ENCODE measurements around the gene GRAMD1B.
"Not testable (repeated sequence)": the region's sequence is repeated elsewhere in the genome, so short reads cannot be mapped to it uniquely, and the experiment has no call there.

GRAMD1B gene

DNA sequence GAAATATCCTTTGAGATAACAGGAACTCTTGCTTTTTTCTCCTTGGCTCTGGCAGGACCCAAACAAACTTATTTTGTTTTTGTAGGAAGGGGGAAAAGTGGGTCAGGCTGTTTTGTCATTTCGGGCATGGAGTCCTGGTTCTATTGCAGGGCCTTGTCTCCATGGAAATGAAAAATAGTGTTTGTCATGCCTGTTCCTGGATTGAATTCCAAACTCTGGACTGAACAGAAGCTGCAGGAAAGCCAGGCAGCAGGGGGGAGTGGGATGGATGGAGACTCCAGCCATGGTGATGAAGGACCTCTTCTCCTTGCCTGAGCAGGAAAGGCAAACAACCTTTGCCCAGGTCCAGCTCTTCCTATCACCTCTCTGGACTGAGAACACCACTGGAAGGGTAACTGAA is 137.4 kb downstream of the GRAMD1B start:
- no peak overlapping the region for H3K23ac ChIP-seq (ENCODE audit: low read length)
- H3K79me2 ChIP-seq (ENCODE audit: control insufficient read depth, insufficient read depth, low read length), result no peaks in the 10 kb centered on the region
- DNase-seq, result no peak
- no peak overlapping the region for H4K8ac ChIP-seq (ENCODE audit: low read depth, low read length)
- no peak overlapping the region for H2AK5ac ChIP-seq (ENCODE audit: low read length)
- H3K9ac ChIP-seq (ENCODE audit: low read length), result no peak overlapping the region
- H3K4me3 ChIP-seq (ENCODE audit: low read length), result no peak overlapping the region
- H3K4me1 ChIP-seq (ENCODE audit: control insufficient read depth, low read depth, low read length), result no peaks in the 10 kb centered on the region
- no peak overlapping the region for H3K27ac ChIP-seq (ENCODE audit: low read depth, low read length)
- H3K36me3 ChIP-seq (ENCODE audit: control insufficient read depth, insufficient read depth, low read length), result no peaks in the 10 kb centered on the region
- H2BK5ac ChIP-seq (ENCODE audit: low read length), result no peak overlapping the region
- H2BK120ac ChIP-seq (ENCODE audit: low read depth, low read length), result no peak overlapping the region
- H3K4ac ChIP-seq (ENCODE audit: low read depth, low read length), result no peak overlapping the region
- H3K79me1 ChIP-seq (ENCODE audit: low read length), result peaks cover 5% of the 10 kb centered on the region
- no peak overlapping the region for H4K5ac ChIP-seq (ENCODE audit: low read length)
- no peaks in the 10 kb centered on the region for H3K27me3 ChIP-seq (ENCODE audit: insufficient read depth, low read length, poor library complexity)
- H3K18ac ChIP-seq (ENCODE audit: low read length), result no peak overlapping the region
- no peak overlapping the region for H3K4me2 ChIP-seq (ENCODE audit: low read length)
- no CpG with 5 or more reads among the region's 1 CpG for WGBS (ENCODE audit: extremely low coverage, insufficient coverage, low lambda C conversion rate)
- H2BK15ac ChIP-seq (replicated peaks; ENCODE audit: low read depth), result no peak overlapping the region
- H3K56ac ChIP-seq (ENCODE audit: low read length), result no peak overlapping the region

DNA sequence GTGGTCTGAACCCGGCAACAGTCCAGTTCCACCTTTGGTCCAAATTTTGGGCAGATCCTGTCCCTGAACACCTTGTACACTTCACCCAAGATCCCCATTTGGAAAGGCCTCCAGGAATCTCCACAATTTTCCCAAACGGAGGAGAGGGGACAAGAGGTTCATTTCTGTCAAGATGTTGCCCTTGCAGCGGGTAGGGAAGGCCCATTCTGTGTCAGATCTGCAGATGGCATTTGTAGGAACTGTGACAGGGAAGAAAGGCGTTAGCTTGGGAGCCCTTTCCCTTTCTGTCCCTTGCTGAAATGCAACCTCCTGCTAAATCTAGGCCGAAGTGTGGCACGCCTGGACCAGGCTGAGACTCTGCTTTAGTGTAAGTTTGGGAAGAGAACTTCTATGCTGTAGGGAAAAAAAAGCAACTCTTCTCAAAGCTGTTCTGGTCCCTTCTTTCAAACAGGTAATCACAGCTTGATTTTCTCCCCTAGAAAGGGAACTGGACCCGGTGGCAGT is 138.3 kb downstream of the GRAMD1B start:
- no peak for DNase-seq
- Histone ChIP-seq H3K4me3 (ENCODE audit: low read length) (no peak overlapping the region), H4K5ac (ENCODE audit: low read length) (no peak overlapping the region), H2BK15ac (replicated peaks; ENCODE audit: low read depth) (no peak overlapping the region), H3K79me2 (ENCODE audit: control insufficient read depth, insufficient read depth, low read length) (no peaks in the 10 kb centered on the region), H3K9ac (ENCODE audit: low read length) (no peak overlapping the region), H3K79me1 (ENCODE audit: low read length) (peaks cover 5% of the 10 kb centered on the region), H2BK120ac (ENCODE audit: low read depth, low read length) (no peak overlapping the region), H3K27ac (ENCODE audit: low read depth, low read length) (no peak overlapping the region), H3K27me3 (ENCODE audit: insufficient read depth, low read length, poor library complexity) (no peaks in the 10 kb centered on the region), H3K4me2 (ENCODE audit: low read length) (no peak overlapping the region), H4K8ac (ENCODE audit: low read depth, low read length) (no peak overlapping the region), H3K36me3 (ENCODE audit: control insufficient read depth, insufficient read depth, low read length) (no peaks in the 10 kb centered on the region), H2AK5ac (ENCODE audit: low read length) (no peak overlapping the region), H3K4ac (ENCODE audit: low read depth, low read length) (no peak overlapping the region), H3K18ac (ENCODE audit: low read length) (no peak overlapping the region), H3K56ac (ENCODE audit: low read length) (no peak overlapping the region), H3K23ac (ENCODE audit: low read length) (no peak overlapping the region), H3K4me1 (ENCODE audit: control insufficient read depth, low read depth, low read length) (no peaks in the 10 kb centered on the region), H2BK5ac (ENCODE audit: low read length) (no peak overlapping the region)
- WGBS (ENCODE audit: extremely low coverage, insufficient coverage, low lambda C conversion rate), result no CpG with 5 or more reads among the region's 7 CpGs

DNA sequence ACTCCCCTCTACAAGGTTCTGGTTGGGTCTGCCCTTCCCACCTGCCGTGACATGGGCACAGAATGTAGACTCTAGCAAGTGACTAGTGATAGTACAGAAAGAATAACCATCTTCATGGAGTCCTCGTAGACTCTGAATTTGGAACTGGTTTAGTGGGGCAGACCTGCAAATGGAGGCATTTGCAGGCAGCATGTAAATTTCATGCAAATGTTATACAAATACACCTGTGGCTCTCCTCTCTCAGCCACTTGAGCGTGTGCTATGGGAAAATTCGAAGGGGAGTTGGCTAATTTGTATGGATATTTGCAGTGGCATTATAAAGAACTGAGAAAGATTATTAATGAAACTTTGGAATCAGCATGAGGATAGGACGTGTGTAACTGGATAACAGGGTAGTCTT is 139.3 kb downstream of the GRAMD1B start:
- no peak overlapping the region for H4K8ac ChIP-seq (ENCODE audit: low read depth, low read length)
- no peaks in the 10 kb centered on the region for H3K4me1 ChIP-seq (ENCODE audit: control insufficient read depth, low read depth, low read length)
- no peak overlapping the region for H3K56ac ChIP-seq (ENCODE audit: low read length)
- no peak overlapping the region for H3K4me2 ChIP-seq (ENCODE audit: low read length)
- no peak overlapping the region for H3K9ac ChIP-seq (ENCODE audit: low read length)
- no peaks in the 10 kb centered on the region for H3K79me2 ChIP-seq (ENCODE audit: control insufficient read depth, insufficient read depth, low read length)
- H3K79me1 ChIP-seq (ENCODE audit: low read length), result peaks cover 3% of the 10 kb centered on the region
- no peak overlapping the region for H3K18ac ChIP-seq (ENCODE audit: low read length)
- no peak overlapping the region for H3K4ac ChIP-seq (ENCODE audit: low read depth, low read length)
- H3K4me3 ChIP-seq (ENCODE audit: low read length), result no peak overlapping the region
- H3K27me3 ChIP-seq (ENCODE audit: insufficient read depth, low read length, poor library complexity), result no peaks in the 10 kb centered on the region
- H3K27ac ChIP-seq (ENCODE audit: low read depth, low read length), result no peak overlapping the region
- no CpG with 5 or more reads among the region's 5 CpGs for WGBS (ENCODE audit: extremely low coverage, insufficient coverage, low lambda C conversion rate)
- no peak overlapping the region for H3K23ac ChIP-seq (ENCODE audit: low read length)
- H2BK120ac ChIP-seq (ENCODE audit: low read depth, low read length), result no peak overlapping the region
- H3K36me3 ChIP-seq (ENCODE audit: control insufficient read depth, insufficient read depth, low read length), result no peaks in the 10 kb centered on the region
- H2AK5ac ChIP-seq (ENCODE audit: low read length), result no peak overlapping the region
- H2BK5ac ChIP-seq (ENCODE audit: low read length), result no peak overlapping the region
- no peak for DNase-seq
- H4K5ac ChIP-seq (ENCODE audit: low read length), result no peak overlapping the region
- H2BK15ac ChIP-seq (replicated peaks; ENCODE audit: low read depth), result no peak overlapping the region

DNA sequence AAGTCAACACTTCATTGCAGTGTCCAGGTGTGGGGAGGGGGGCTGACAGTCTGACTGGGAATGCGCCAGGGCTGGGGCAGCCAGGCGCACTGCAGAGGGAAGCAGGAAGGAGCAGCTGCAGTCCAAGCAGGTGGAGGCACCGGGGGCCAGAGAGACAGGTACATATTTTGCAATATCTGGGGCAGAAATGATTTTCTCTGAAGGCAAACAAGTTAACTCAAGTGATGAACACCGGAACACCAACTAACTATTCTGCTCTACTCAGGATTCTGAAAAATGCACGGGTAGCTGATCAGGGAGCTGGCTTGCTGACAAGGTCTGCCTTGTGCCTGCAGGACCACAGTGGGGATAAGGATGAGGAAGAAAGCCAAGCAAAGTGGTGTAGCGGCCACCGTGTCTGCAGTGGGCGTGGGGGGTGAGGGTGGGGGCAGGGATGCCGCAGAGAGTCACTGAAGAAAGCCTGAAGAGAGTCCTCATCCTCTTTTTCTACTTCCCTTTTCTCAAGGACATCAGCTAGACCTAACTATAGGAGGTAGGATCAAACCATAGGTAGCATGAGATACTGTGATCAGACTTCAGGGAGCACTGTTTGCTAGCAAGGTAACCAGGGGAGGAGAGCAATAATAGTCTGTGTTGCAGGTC is 141.0 kb downstream of the GRAMD1B start:
- Histone ChIP-seq H3K4ac (ENCODE audit: low read depth, low read length) (no peak overlapping the region), H2BK120ac (ENCODE audit: low read depth, low read length) (no peak overlapping the region), H3K79me2 (ENCODE audit: control insufficient read depth, insufficient read depth, low read length) (no peaks in the 10 kb centered on the region), H3K9ac (ENCODE audit: low read length) (no peak overlapping the region), H3K36me3 (ENCODE audit: control insufficient read depth, insufficient read depth, low read length) (no peaks in the 10 kb centered on the region), H2AK5ac (ENCODE audit: low read length) (no peak overlapping the region), H3K79me1 (ENCODE audit: low read length) (peaks cover 2% of the 10 kb centered on the region), H3K4me3 (ENCODE audit: low read length) (no peak overlapping the region), H3K56ac (ENCODE audit: low read length) (no peak overlapping the region), H4K5ac (ENCODE audit: low read length) (no peak overlapping the region), H3K4me2 (ENCODE audit: low read length) (no peak overlapping the region), H2BK15ac (replicated peaks; ENCODE audit: low read depth) (no peak overlapping the region), H3K4me1 (ENCODE audit: control insufficient read depth, low read depth, low read length) (no peaks in the 10 kb centered on the region), H4K8ac (ENCODE audit: low read depth, low read length) (no peak overlapping the region), H3K27me3 (ENCODE audit: insufficient read depth, low read length, poor library complexity) (no peaks in the 10 kb centered on the region), H3K18ac (ENCODE audit: low read length) (no peak overlapping the region), H2BK5ac (ENCODE audit: low read length) (no peak overlapping the region), H3K27ac (ENCODE audit: low read depth, low read length) (no peak overlapping the region), H3K23ac (ENCODE audit: low read length) (no peak overlapping the region)
- no peak for DNase-seq
- no CpG with 5 or more reads among the region's 9 CpGs for WGBS (ENCODE audit: extremely low coverage, insufficient coverage, low lambda C conversion rate)

DNA sequence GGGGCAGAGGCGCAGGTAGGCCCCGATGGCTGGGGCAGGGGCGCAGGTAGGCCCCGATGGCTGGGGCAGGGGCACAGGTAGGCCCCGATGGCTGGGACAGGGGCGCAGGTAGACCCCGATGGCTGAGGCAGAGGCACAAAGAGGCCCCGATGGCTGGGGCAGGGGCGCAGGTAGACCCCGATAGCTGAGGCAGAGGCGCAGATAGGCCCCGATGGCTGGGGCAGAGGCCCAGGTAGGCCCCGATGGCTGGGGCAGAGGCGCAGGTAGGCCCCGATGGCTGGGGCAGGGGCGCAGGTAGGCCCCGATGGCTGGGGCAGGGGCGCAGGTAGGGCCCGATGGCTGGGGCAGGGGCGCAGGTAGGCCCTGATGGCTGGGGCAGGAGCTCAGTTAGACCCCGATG is 142.7 kb downstream of the GRAMD1B start:
- not testable (repeated sequence) for H3K4me1 ChIP-seq (ENCODE audit: control insufficient read depth, low read depth, low read length); H3K23ac ChIP-seq (ENCODE audit: low read length); H3K4me2 ChIP-seq (ENCODE audit: low read length); H3K18ac ChIP-seq (ENCODE audit: low read length); H4K8ac ChIP-seq (ENCODE audit: low read depth, low read length); H3K79me1 ChIP-seq (ENCODE audit: low read length); H2BK120ac ChIP-seq (ENCODE audit: low read depth, low read length); H3K36me3 ChIP-seq (ENCODE audit: control insufficient read depth, insufficient read depth, low read length); DNase-seq; H4K5ac ChIP-seq (ENCODE audit: low read length); H2BK15ac ChIP-seq (replicated peaks; ENCODE audit: low read depth); H3K4me3 ChIP-seq (ENCODE audit: low read length); H2BK5ac ChIP-seq (ENCODE audit: low read length); H3K27ac ChIP-seq (ENCODE audit: low read depth, low read length); H2AK5ac ChIP-seq (ENCODE audit: low read length); H3K56ac ChIP-seq (ENCODE audit: low read length); H3K9ac ChIP-seq (ENCODE audit: low read length); H3K79me2 ChIP-seq (ENCODE audit: control insufficient read depth, insufficient read depth, low read length); H3K27me3 ChIP-seq (ENCODE audit: insufficient read depth, low read length, poor library complexity); H3K4ac ChIP-seq (ENCODE audit: low read depth, low read length)
- WGBS (ENCODE audit: extremely low coverage, insufficient coverage, low lambda C conversion rate), result no CpG with 5 or more reads among the region's 21 CpGs

DNA sequence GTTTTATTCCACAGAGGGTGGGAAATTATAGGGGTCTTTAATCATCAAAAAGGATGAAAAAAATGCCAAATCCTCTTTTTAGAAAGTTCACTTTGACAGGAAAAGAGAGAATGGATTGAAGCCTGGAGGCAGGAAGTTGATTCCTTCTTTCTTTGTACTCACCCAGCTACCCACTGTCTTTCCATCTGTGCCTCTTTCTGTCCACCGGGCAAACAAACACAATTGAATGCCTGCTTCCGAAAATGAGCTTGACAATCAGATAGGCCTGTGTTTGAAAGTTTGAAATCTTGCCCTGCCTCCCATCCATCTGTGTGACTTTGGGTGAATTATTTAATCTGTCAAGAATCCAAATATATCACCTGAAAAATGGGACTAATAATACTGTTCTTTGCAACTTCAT is 143.2 kb downstream of the GRAMD1B start:
- Histone ChIP-seq H3K79me1 (ENCODE audit: low read length) (peaks cover 2% of the 10 kb centered on the region), H3K4me1 (ENCODE audit: control insufficient read depth, low read depth, low read length) (no peaks in the 10 kb centered on the region), H3K4ac (ENCODE audit: low read depth, low read length) (no peak overlapping the region), H3K23ac (ENCODE audit: low read length) (no peak overlapping the region), H2AK5ac (ENCODE audit: low read length) (no peak overlapping the region), H4K5ac (ENCODE audit: low read length) (no peak overlapping the region), H2BK120ac (ENCODE audit: low read depth, low read length) (no peak overlapping the region), H3K79me2 (ENCODE audit: control insufficient read depth, insufficient read depth, low read length) (no peaks in the 10 kb centered on the region), H4K8ac (ENCODE audit: low read depth, low read length) (no peak overlapping the region), H3K18ac (ENCODE audit: low read length) (no peak overlapping the region), H3K56ac (ENCODE audit: low read length) (no peak overlapping the region), H3K4me3 (ENCODE audit: low read length) (no peak overlapping the region), H3K36me3 (ENCODE audit: control insufficient read depth, insufficient read depth, low read length) (no peaks in the 10 kb centered on the region), H2BK5ac (ENCODE audit: low read length) (no peak overlapping the region), H3K4me2 (ENCODE audit: low read length) (no peak overlapping the region), H3K27me3 (ENCODE audit: insufficient read depth, low read length, poor library complexity) (no peaks in the 10 kb centered on the region), H2BK15ac (replicated peaks; ENCODE audit: low read depth) (no peak overlapping the region), H3K9ac (ENCODE audit: low read length) (no peak overlapping the region), H3K27ac (ENCODE audit: low read depth, low read length) (no peak overlapping the region)
- no CpG with 5 or more reads among the region's 2 CpGs for WGBS (ENCODE audit: extremely low coverage, insufficient coverage, low lambda C conversion rate)
- DNase-seq, result no peak

Measured in mesendoderm (in vitro differentiated cells).